Measurements from ENCODE around the gene SMOC2.

Gene SMOC2

GRCh38 chr6:168415993-168416530, 24.9 kb upstream of the SMOC2 start:
- no peak for DNase-seq (ENCODE audit: low spot score)

GRCh38 chr6:168416531-168416930, 24.5 kb upstream of the SMOC2 start:
- DNase-seq (ENCODE audit: low spot score), result no peak

GRCh38 chr6:168417191-168417590, 23.8 kb upstream of the SMOC2 start:
- DNase-seq (ENCODE audit: low spot score), result no peak

- DNase-seq (ENCODE audit: low spot score), result no peak
Measured at GRCh38 chr6:168417679-168418557, 23.1 kb upstream of the SMOC2 start.

GRCh38 chr6:168418711-168419121, 22.3 kb upstream of the SMOC2 start:
- no peak for DNase-seq (ENCODE audit: low spot score)

- no peak for DNase-seq (ENCODE audit: low spot score)
Measured at GRCh38 chr6:168419569-168419968, 21.4 kb upstream of the SMOC2 start.

- no peak for DNase-seq (ENCODE audit: low spot score)
Measured at GRCh38 chr6:168420084-168420483, 20.9 kb upstream of the SMOC2 start.

- no peak for DNase-seq (ENCODE audit: low spot score)
Measured at GRCh38 chr6:168420706-168421105, 20.3 kb upstream of the SMOC2 start.

GRCh38 chr6:168427184-168427583, 13.8 kb upstream of the SMOC2 start:
- no peak for DNase-seq (ENCODE audit: low spot score)

GRCh38 chr6:168428052-168428826, 12.7 kb upstream of the SMOC2 start:
- no peak for DNase-seq (ENCODE audit: low spot score)

GRCh38 chr6:168428863-168429262, 12.1 kb upstream of the SMOC2 start:
- DNase-seq (ENCODE audit: low spot score), result no peak

GRCh38 chr6:168432196-168432595, 8.8 kb upstream of the SMOC2 start:
- no peak for DNase-seq (ENCODE audit: low spot score)

GRCh38 chr6:168433898-168434297, 7.1 kb upstream of the SMOC2 start:
- no peak for DNase-seq (ENCODE audit: low spot score)

GRCh38 chr6:168434505-168434904, 6.5 kb upstream of the SMOC2 start:
- DNase-seq (ENCODE audit: low spot score), result no peak

- no peak for DNase-seq (ENCODE audit: low spot score)
Measured at GRCh38 chr6:168437751-168438150, 3.2 kb upstream of the SMOC2 start.

- DNase-seq (ENCODE audit: low spot score), result no peak
Measured at GRCh38 chr6:168438783-168439520, 2.0 kb upstream of the SMOC2 start.

GRCh38 chr6:168439794-168440450, 1.1 kb upstream of the SMOC2 start:
- no peak for DNase-seq (ENCODE audit: low spot score)

- DNase-seq (ENCODE audit: low spot score), result no peak
Measured at GRCh38 chr6:168441434-168442391, 729 bp downstream of the SMOC2 start.

GRCh38 chr6:168442646-168443045, 1.7 kb downstream of the SMOC2 start:
- DNase-seq (ENCODE audit: low spot score), result no peak

GRCh38 chr6:168447282-168447681, 6.3 kb downstream of the SMOC2 start:
- DNase-seq (ENCODE audit: low spot score), result no peak

- no peak for DNase-seq (ENCODE audit: low spot score)
Measured at GRCh38 chr6:168447700-168448099, 6.7 kb downstream of the SMOC2 start.
